Activated T-helper 2 cell treated with anti-CD3 and anti-CD28 coated beads, Interferon-gamma antibody, Interleukin-2, Interleukin-4, amounts not matched to agents 10 μg/mL and 5 μg/mL and 100 μg/mL, durations not matched to agents 14 hours and 24 hours and 36 hours (primary cell): ENCODE data around the gene SACM1L. TPM values are rescaled to one million over a fixed set of nuclear protein-coding genes. Genes with fewer than 3 reads are reported as not detected.
A peak's percentile ranks its signal among the peaks of the same experiment; 100 is the strongest.
"Not testable (repeated sequence)": the region's sequence is repeated elsewhere in the genome, so short reads cannot be mapped to it uniquely, and the experiment has no call there.

Experiments used
- DNase-seq: peaks from one replicate; pipeline ENCODE4 v3.0.0; 2021; ENCODE audit warnings: low spot score
- H3K27ac Mint-ChIP-seq: one replicate; pipeline ENCODE4 v1.8.0; 2021; ENCODE audit warnings: mixed read lengths
- H3K27me3 Mint-ChIP-seq: one replicate; pipeline ENCODE4 v1.8.0; 2021; ENCODE audit warnings: low read depth, mixed read lengths
- H3K36me3 Mint-ChIP-seq: one replicate; pipeline ENCODE4 v1.8.0; 2021; ENCODE audit warnings: low read depth, mixed read lengths
- H3K4me1 Mint-ChIP-seq: one replicate; pipeline ENCODE4 v1.8.0; 2021; ENCODE audit warnings: low read depth, mixed read lengths
- H3K4me3 Mint-ChIP-seq: one replicate; pipeline ENCODE4 v1.8.0; 2021; ENCODE audit warnings: low read depth, mild to moderate bottlenecking, moderate library complexity, mixed read lengths
- H3K9me3 Mint-ChIP-seq: one replicate; pipeline ENCODE4 v1.8.0; 2021; ENCODE audit warnings: mixed read lengths
- intact Hi-C: fragments of 100-400 bp; cut with micrococcal nuclease; formaldehyde crosslinking; loops from one replicate; pipeline ENCODE4 v1.15.1; 2023
- total RNA-seq: library from RNA; stranded (reverse); gene quantifications from 2 replicates; pipeline ENCODE4 v1.2.3, GENCODE V29; 2022

SACM1L gene
- total RNA-seq, 1 donor from 2014 or later: 105 TPM

GRCh38 chr3:45689787-45690145 is 570 bp downstream of the SACM1L start:
- Mint-ChIP-seq H3K4me1 (peaks cover 43% of the 10 kb centered on the region), H3K36me3 (peaks cover 45% of the 10 kb centered on the region), H3K27ac (peak overlapping the region; percentile 93), H3K4me3 (peak overlapping the region; percentile 93), H3K27me3 (peaks cover 2% of the 10 kb centered on the region), H3K9me3 (no peaks in the 10 kb centered on the region)
- intact Hi-C loops: loop anchor here (5.0 to 10.0 kb wide), 3 partner anchors 288 to 605 kb away; no protein-coding TSS in a partner anchor
- DNase-seq: no peak

GRCh38 chr3:45690336-45691035 is 1.3 kb downstream of the SACM1L start:
- peak overlapping the region; percentile 93 for H3K4me3 Mint-ChIP-seq
- H3K9me3 Mint-ChIP-seq: no peaks in the 10 kb centered on the region
- H3K36me3 Mint-ChIP-seq: peaks cover 50% of the 10 kb centered on the region
- peak overlapping the region; percentile 93 for H3K27ac Mint-ChIP-seq
- H3K4me1 Mint-ChIP-seq: peaks cover 48% of the 10 kb centered on the region
- H3K27me3 Mint-ChIP-seq: peaks cover 2% of the 10 kb centered on the region
- no peak for DNase-seq
- intact Hi-C loops: loop anchor here (5.0 to 10.0 kb wide), 3 partner anchors 287 to 604 kb away; no protein-coding TSS in a partner anchor

- no peak for DNase-seq
- Mint-ChIP-seq H3K9me3 (no peaks in the 10 kb centered on the region), H3K27ac (peak overlapping the region; percentile 93), H3K36me3 (peaks cover 62% of the 10 kb centered on the region), H3K27me3 (peaks cover 2% of the 10 kb centered on the region), H3K4me1 (peaks cover 59% of the 10 kb centered on the region), H3K4me3 (peak overlapping the region; percentile 93)
- intact Hi-C loops: loop anchor here (5.0 to 10.0 kb wide), 3 partner anchors 285 to 603 kb away; no protein-coding TSS in a partner anchor
Observed at GRCh38 chr3:45691842-45692241, 2.6 kb downstream of the SACM1L start.

- peak overlapping the region; percentile 74 for H3K4me3 Mint-ChIP-seq
- no peaks in the 10 kb centered on the region for H3K9me3 Mint-ChIP-seq
- H3K36me3 Mint-ChIP-seq: peaks cover 66% of the 10 kb centered on the region
- intact Hi-C loops: loop anchor here (5.0 to 10.0 kb wide), 3 partner anchors 284 to 602 kb away; no protein-coding TSS in a partner anchor
- peaks cover 2% of the 10 kb centered on the region for H3K27me3 Mint-ChIP-seq
- H3K27ac Mint-ChIP-seq: peak overlapping the region; percentile 94
- peaks cover 60% of the 10 kb centered on the region for H3K4me1 Mint-ChIP-seq
- no peak for DNase-seq
Observed at GRCh38 chr3:45692866-45693265, 3.7 kb downstream of the SACM1L start.

- H3K27me3 Mint-ChIP-seq: peaks cover under 1% of the 10 kb centered on the region
- peaks cover 55% of the 10 kb centered on the region for H3K4me1 Mint-ChIP-seq
- intact Hi-C loops: loop anchor here (5.0 to 10.0 kb wide), 3 partner anchors 283 to 601 kb away; no protein-coding TSS in a partner anchor
- no peak for DNase-seq
- no peaks in the 10 kb centered on the region for H3K9me3 Mint-ChIP-seq
- peak overlapping the region; percentile 74 for H3K4me3 Mint-ChIP-seq
- H3K36me3 Mint-ChIP-seq: peaks cover 71% of the 10 kb centered on the region
- H3K27ac Mint-ChIP-seq: peak overlapping the region; percentile 94
Observed at GRCh38 chr3:45693941-45694521, 4.8 kb downstream of the SACM1L start.

GRCh38 chr3:45695166-45695565 is 6.0 kb downstream of the SACM1L start:
- H3K9me3 Mint-ChIP-seq, H3K27me3 Mint-ChIP-seq, DNase-seq: not testable (repeated sequence)
- intact Hi-C loops: loop anchor here (10.0 kb wide), 2 partner anchors 590 to 600 kb away; no protein-coding TSS in a partner anchor
- peaks cover 61% of the 10 kb centered on the region for H3K4me1 Mint-ChIP-seq
- H3K27ac Mint-ChIP-seq: peak overlapping the region; percentile 94
- H3K36me3 Mint-ChIP-seq: peaks cover 77% of the 10 kb centered on the region
- H3K4me3 Mint-ChIP-seq: peak overlapping the region; percentile 74

GRCh38 chr3:45700570-45701073 is 11.4 kb downstream of the SACM1L start:
- Mint-ChIP-seq H3K9me3 (no peaks in the 10 kb centered on the region), H3K4me1 (peaks cover 45% of the 10 kb centered on the region), H3K27ac (no peak overlapping the region), H3K36me3 (peaks cover 60% of the 10 kb centered on the region), H3K4me3 (no peak overlapping the region), H3K27me3 (no peaks in the 10 kb centered on the region)
- DNase-seq: no peak
- intact Hi-C loops: no loop called here

GRCh38 chr3:45701172-45701867 is 12.1 kb downstream of the SACM1L start:
- Mint-ChIP-seq H3K9me3 (no peaks in the 10 kb centered on the region), H3K27me3 (no peaks in the 10 kb centered on the region), H3K4me1 (peaks cover 44% of the 10 kb centered on the region), H3K27ac (no peak overlapping the region), H3K4me3 (no peak overlapping the region), H3K36me3 (peaks cover 60% of the 10 kb centered on the region)
- DNase-seq: no peak
- intact Hi-C loops: no loop called here

- DNase-seq: no peak
- Mint-ChIP-seq H3K27me3 (no peaks in the 10 kb centered on the region), H3K4me1 (peaks cover 37% of the 10 kb centered on the region), H3K36me3 (peaks cover 66% of the 10 kb centered on the region), H3K4me3 (no peak overlapping the region), H3K9me3 (no peaks in the 10 kb centered on the region), H3K27ac (peak overlapping the region; percentile 68)
- intact Hi-C loops: no loop called here
Observed at GRCh38 chr3:45704301-45704943, 15.2 kb downstream of the SACM1L start.

GRCh38 chr3:45705839-45706808 is 16.9 kb downstream of the SACM1L start:
- peak overlapping the region; percentile 48 for H3K27ac Mint-ChIP-seq
- H3K4me3 Mint-ChIP-seq: no peak overlapping the region
- DNase-seq: no peak
- H3K9me3 Mint-ChIP-seq: no peaks in the 10 kb centered on the region
- peaks cover 66% of the 10 kb centered on the region for H3K36me3 Mint-ChIP-seq
- intact Hi-C loops: no loop called here
- H3K4me1 Mint-ChIP-seq: peaks cover 29% of the 10 kb centered on the region
- no peaks in the 10 kb centered on the region for H3K27me3 Mint-ChIP-seq

GRCh38 chr3:45711931-45712330 is 22.7 kb downstream of the SACM1L start:
- intact Hi-C loops: no loop called here
- DNase-seq: no peak
- H3K4me1 Mint-ChIP-seq: peaks cover 22% of the 10 kb centered on the region
- no peak overlapping the region for H3K27ac Mint-ChIP-seq
- H3K36me3 Mint-ChIP-seq: peaks cover 66% of the 10 kb centered on the region
- no peak overlapping the region for H3K4me3 Mint-ChIP-seq
- H3K9me3 Mint-ChIP-seq: no peaks in the 10 kb centered on the region
- H3K27me3 Mint-ChIP-seq: no peaks in the 10 kb centered on the region
